WTC11 (cell line): ENCODE data around the gene KLC1. TPM values are rescaled to one million over a fixed set of nuclear protein-coding genes. Genes with fewer than 3 reads are reported as not detected.

Experiments used
- ATAC-seq: fragments of 200-7000 bp; cut with Tn5 transposase; 2 replicates; pipeline ENCODE4 v1.10.0; 2021; ENCODE audit warnings: mild to moderate bottlenecking, moderate library complexity
- CTCF ChIA-PET: fragments of 300-600 bp; sonication (Branson Sonifier 250); formaldehyde crosslinking; loops from one replicate; lab custom pipeline; 2021; ENCODE audit warnings: antibody characterized with exemption; lab: Charles Lee
- POLR2A ChIA-PET: fragments of 350-600 bp; sonication (Branson Sonifier 250); formaldehyde crosslinking; loops from one replicate; lab custom pipeline; 2021; ENCODE audit warnings: antibody characterized with exemption; lab: Charles Lee
- DNase-seq: peaks from one replicate; pipeline ENCODE4 v3.0.0; 2021; ENCODE audit warnings: low spot score
- H3K27ac Mint-ChIP-seq: 2 replicates; pipeline ENCODE4 v1.8.0; 2021; ENCODE audit warnings: mixed read lengths
- H3K27me3 Mint-ChIP-seq: 2 replicates; pipeline ENCODE4 v1.8.0; 2021; ENCODE audit warnings: low read depth, mild to moderate bottlenecking, moderate library complexity, mixed read lengths
- H3K36me3 Mint-ChIP-seq: 2 replicates; pipeline ENCODE4 v1.8.0; 2021; ENCODE audit warnings: mixed read lengths
- H3K4me1 Mint-ChIP-seq: 2 replicates; pipeline ENCODE4 v1.8.0; 2022; ENCODE audit warnings: mixed read lengths
- H3K4me3 Mint-ChIP-seq: 2 replicates; pipeline ENCODE4 v1.8.0; 2021; ENCODE audit warnings: mild to moderate bottlenecking, moderate library complexity, mixed read lengths
- H3K9me3 Mint-ChIP-seq: 2 replicates; pipeline ENCODE4 v1.8.0; 2021; ENCODE audit warnings: mixed read lengths
- AFF4 ChIP-seq: sonication (generic); formaldehyde crosslinking; IDR thresholded peaks from 2 replicates; pipeline ENCODE4 v1.8.1; 2023; ENCODE audit warnings: mild to moderate bottlenecking, missing genetic modification reagents, borderline replicate concordance
- ELF4 ChIP-seq: sonication (generic); formaldehyde crosslinking; IDR thresholded peaks from 2 replicates; pipeline ENCODE4 v1.8.1; 2022; ENCODE audit warnings: low read depth, mild to moderate bottlenecking, moderate library complexity, missing genetic modification reagents
- ERG ChIP-seq: fragments of 250-450 bp; sonication (Bioruptor Pico); IDR thresholded peaks from 2 replicates; pipeline ENCODE4 v1.8.0; 2021; ENCODE audit warnings: mild to moderate bottlenecking
- FOXK1 ChIP-seq: sonication (generic); formaldehyde crosslinking; IDR thresholded peaks from 2 replicates; pipeline ENCODE4 v1.8.0; 2022; ENCODE audit warnings: mild to moderate bottlenecking, moderate library complexity, missing genetic modification reagents
- IRF1 ChIP-seq: sonication (generic); formaldehyde crosslinking; IDR thresholded peaks from 2 replicates; pipeline ENCODE4 v1.8.0; 2023; ENCODE audit warnings: missing genetic modification reagents
- JAZF1 ChIP-seq: fragments of 250-450 bp; sonication (Bioruptor Pico); IDR thresholded peaks from 2 replicates; pipeline ENCODE4 v1.9.0; 2021; ENCODE audit warnings: moderate library complexity, mild to moderate bottlenecking, inconsistent platforms
- SMAD3 ChIP-seq: sonication (generic); formaldehyde crosslinking; IDR thresholded peaks from 2 replicates; pipeline ENCODE4 v1.8.0; 2022; ENCODE audit warnings: missing genetic modification reagents, mild to moderate bottlenecking, borderline replicate concordance
- ZBTB21 ChIP-seq: sonication (generic); formaldehyde crosslinking; IDR thresholded peaks from 2 replicates; pipeline ENCODE4 v1.8.1; 2023; ENCODE audit warnings: mild to moderate bottlenecking, missing genetic modification reagents, borderline replicate concordance
- ZNF138 ChIP-seq: sonication (generic); formaldehyde crosslinking; conservative IDR thresholded peaks from 2 replicates; pipeline ENCODE4 v1.8.1; 2022; ENCODE audit warnings: mild to moderate bottlenecking, moderate library complexity, missing genetic modification reagents
- ZNF281 ChIP-seq: sonication (generic); formaldehyde crosslinking; IDR thresholded peaks from 2 replicates; pipeline ENCODE4 v1.8.0; 2023; ENCODE audit warnings: mild to moderate bottlenecking, missing genetic modification reagents
- ZNF532 ChIP-seq: fragments of 250-450 bp; sonication (Bioruptor Pico); IDR thresholded peaks from 2 replicates; pipeline ENCODE4 v1.9.0; 2021; ENCODE audit warnings: mild to moderate bottlenecking, borderline replicate concordance
- total RNA-seq: library from RNA; stranded (reverse); gene quantifications from 3 replicates; pipeline ENCODE4 v1.2.3, GENCODE V29; 2021

KLC1 gene
- total RNA-seq, 1 experiment from 2014 or later = 171 TPM

GRCh38 chr14:103646189-103646588 lies 17.2 kb downstream of the KLC1 start (continued):
- no peak for TF ChIP-seq ZNF281 (CRISPR knock-in tag)
- no peak for TF ChIP-seq ZNF532
- TF ChIP-seq ZNF138 (CRISPR knock-in tag) = no peak
- TF ChIP-seq JAZF1 (CRISPR knock-in tag) = no peak
- TF ChIP-seq IRF1 = no peak
- TF ChIP-seq SMAD3 (CRISPR knock-in tag) = no peak

- CTCF ChIA-PET = interaction anchor here (0.7 kb wide), 1 partner anchor 110 kb away, joined by 3 read pairs; no protein-coding TSS in a partner anchor
- no peaks in the 10 kb centered on the region for H3K27me3 Mint-ChIP-seq
- no peak overlapping the region for H3K4me3 Mint-ChIP-seq
- POLR2A ChIA-PET = no interaction called here
- no peaks in the 10 kb centered on the region for H3K4me1 Mint-ChIP-seq
- no peak overlapping the region for H3K27ac Mint-ChIP-seq
- H3K36me3 Mint-ChIP-seq = peaks cover 7% of the 10 kb centered on the region; the same call in 1 of the 2 replicates
- no peak for TF ChIP-seq ZBTB21 (CRISPR knock-in tag)
- no peak for TF ChIP-seq FOXK1 (CRISPR knock-in tag)
- TF ChIP-seq ERG = no peak
- TF ChIP-seq AFF4 (CRISPR knock-in tag) = no peak
- no peak for TF ChIP-seq ELF4 (CRISPR knock-in tag)
- ATAC-seq (no peak), DNase-seq (no peak)
- no peaks in the 10 kb centered on the region for H3K9me3 Mint-ChIP-seq
Observed at GRCh38 chr14:103649001-103649400, 20.0 kb downstream of the KLC1 start.
